Sigmoid colon (tissue), 4 donors: ENCODE measurements around the gene ARHGEF11.

Experiments used
- POLR2A ChIP-seq, 2 donors: fragments of 450-650 bp; IDR thresholded peaks; one replicate each; pipeline ENCODE4 v1.6.1; 2016; ENCODE audit warnings: antibody characterized with exemption in 2 of 2, mild to moderate bottlenecking in 2 of 2, moderate library complexity in 2 of 2
- POLR2AphosphoS5 ChIP-seq, 4 donors: sonication (generic); formaldehyde crosslinking; IDR thresholded peaks; one replicate each; pipeline ENCODE4 v1.6.1; 2017; ENCODE audit warnings: antibody characterized with exemption in 4 of 4
- TF ChIP-seq, protein P1 (sequence below), 4 experiments: fragments of 450-650 bp in 3 of 4; fragments of 200-600 bp in 1 of 4; IDR thresholded peaks; one replicate each; pipeline ENCODE4 v1.5.1; 2016 to 2019; ENCODE audit warnings: antibody characterized with exemption in 4 of 4, mild to moderate bottlenecking in 3 of 4, moderate library complexity in 2 of 4

DNA sequence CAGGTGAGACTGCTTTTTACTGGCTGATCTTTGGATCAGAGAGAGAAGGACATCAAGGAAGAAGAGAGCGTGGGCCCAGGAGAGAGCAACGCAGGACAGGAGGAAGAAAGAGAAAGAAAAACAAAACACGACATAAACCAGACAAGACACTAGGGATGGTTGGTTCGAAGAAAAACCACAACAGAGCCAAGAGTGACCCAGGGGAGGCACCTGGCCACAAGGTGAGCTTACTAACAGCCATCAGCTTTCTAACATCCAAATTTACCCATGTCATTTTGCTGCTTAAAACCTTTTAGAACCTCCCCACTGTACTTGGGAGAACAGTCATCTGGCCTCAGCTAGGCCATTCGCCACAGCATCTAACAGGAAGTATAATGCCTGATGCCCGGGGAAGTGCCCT is 57.8 kb downstream of the ARHGEF11 start:
- TF ChIP-seq POLR2A (IDR thresholded peaks at IDR 0.05) (no peak), POLR2AphosphoS5 (IDR thresholded peaks at IDR 0.05) (no peak)
- TF ChIP-seq, protein P1, sequence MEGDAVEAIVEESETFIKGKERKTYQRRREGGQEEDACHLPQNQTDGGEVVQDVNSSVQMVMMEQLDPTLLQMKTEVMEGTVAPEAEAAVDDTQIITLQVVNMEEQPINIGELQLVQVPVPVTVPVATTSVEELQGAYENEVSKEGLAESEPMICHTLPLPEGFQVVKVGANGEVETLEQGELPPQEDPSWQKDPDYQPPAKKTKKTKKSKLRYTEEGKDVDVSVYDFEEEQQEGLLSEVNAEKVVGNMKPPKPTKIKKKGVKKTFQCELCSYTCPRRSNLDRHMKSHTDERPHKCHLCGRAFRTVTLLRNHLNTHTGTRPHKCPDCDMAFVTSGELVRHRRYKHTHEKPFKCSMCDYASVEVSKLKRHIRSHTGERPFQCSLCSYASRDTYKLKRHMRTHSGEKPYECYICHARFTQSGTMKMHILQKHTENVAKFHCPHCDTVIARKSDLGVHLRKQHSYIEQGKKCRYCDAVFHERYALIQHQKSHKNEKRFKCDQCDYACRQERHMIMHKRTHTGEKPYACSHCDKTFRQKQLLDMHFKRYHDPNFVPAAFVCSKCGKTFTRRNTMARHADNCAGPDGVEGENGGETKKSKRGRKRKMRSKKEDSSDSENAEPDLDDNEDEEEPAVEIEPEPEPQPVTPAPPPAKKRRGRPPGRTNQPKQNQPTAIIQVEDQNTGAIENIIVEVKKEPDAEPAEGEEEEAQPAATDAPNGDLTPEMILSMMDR (IDR thresholded peaks at IDR 0.05), result no peak
